WERI-Rb-1 (cell line): ENCODE data around the gene CCZ1B.
"Not testable (repeated sequence)": the region's sequence is repeated elsewhere in the genome, so short reads cannot be mapped to it uniquely, and the experiment has no call there.

ENCODE experiments used
- DNase-seq: peaks from one replicate; pipeline ENCODE4 v3.0.0-alpha.2; 2020
- H3K27ac ChIP-seq: fragments of 250-450 bp; sonication (Bioruptor Pico); 2 replicates; pipeline ENCODE4 v1.5.1; 2020; ENCODE audit warnings: mild to moderate bottlenecking, moderate library complexity
- H3K27me3 ChIP-seq: fragments of 250-450 bp; sonication (Bioruptor Pico); 2 replicates; pipeline ENCODE4 v1.5.1; 2021; ENCODE audit warnings: mild to moderate bottlenecking, low read depth, moderate library complexity; ENCODE audit not compliant: insufficient read depth, severe bottlenecking
- H3K36me3 ChIP-seq: fragments of 250-450 bp; sonication (Bioruptor Pico); 2 replicates; pipeline ENCODE4 v1.5.1; 2020; ENCODE audit warnings: mild to moderate bottlenecking, moderate library complexity
- H3K4me3 ChIP-seq: 2 replicates; pipeline ENCODE4 v1.5.1; 2011; ENCODE audit warnings: low read depth, mild to moderate bottlenecking, control low read depth, low read length
- H3K9me3 ChIP-seq: fragments of 250-450 bp; sonication (Bioruptor Pico); 2 replicates; pipeline ENCODE4 v1.5.1; 2021; ENCODE audit warnings: mild to moderate bottlenecking, moderate library complexity; ENCODE audit not compliant: severe bottlenecking
- TF ChIP-seq, protein P1 (sequence below): IDR thresholded peaks from 2 replicates; pipeline ENCODE4 v1.5.1; 2011; ENCODE audit warnings: low read depth, mild to moderate bottlenecking, control low read depth, inconsistent platforms, low read length

Gene CCZ1B

DNA sequence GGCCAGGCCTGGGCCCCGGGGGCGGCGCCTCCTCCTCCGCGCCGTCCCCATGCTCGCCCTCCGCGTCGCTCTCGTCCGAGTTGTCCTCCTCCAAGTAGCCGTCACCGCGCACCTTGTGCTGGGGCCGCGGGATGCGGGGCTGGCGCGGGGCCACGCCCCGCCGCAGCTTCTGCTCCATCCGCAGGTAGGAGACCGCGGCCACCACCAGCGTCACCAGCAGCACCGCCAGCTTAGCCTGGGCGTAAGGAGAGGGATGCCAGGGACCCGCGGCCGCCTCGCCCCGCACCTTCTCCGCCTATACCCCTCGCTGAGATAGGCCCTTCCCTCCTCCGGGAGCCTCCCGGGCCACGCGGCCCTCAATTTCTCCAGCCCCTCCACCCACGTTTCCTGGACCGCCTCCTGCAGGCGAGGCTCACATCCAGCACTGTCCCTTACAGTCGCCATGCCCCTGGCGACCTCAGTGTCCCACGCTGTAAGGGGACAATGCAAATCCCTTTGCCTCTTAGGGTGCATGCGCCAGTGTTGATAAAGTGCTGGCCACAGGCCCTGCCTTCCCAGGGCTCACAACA is 29.6 kb upstream of the CCZ1B start:
- H3K27ac ChIP-seq, H3K27me3 ChIP-seq, H3K9me3 ChIP-seq, H3K36me3 ChIP-seq, DNase-seq: not testable (repeated sequence)
- H3K4me3 ChIP-seq = peak overlapping the region; percentile 41
- TF ChIP-seq, protein P1, sequence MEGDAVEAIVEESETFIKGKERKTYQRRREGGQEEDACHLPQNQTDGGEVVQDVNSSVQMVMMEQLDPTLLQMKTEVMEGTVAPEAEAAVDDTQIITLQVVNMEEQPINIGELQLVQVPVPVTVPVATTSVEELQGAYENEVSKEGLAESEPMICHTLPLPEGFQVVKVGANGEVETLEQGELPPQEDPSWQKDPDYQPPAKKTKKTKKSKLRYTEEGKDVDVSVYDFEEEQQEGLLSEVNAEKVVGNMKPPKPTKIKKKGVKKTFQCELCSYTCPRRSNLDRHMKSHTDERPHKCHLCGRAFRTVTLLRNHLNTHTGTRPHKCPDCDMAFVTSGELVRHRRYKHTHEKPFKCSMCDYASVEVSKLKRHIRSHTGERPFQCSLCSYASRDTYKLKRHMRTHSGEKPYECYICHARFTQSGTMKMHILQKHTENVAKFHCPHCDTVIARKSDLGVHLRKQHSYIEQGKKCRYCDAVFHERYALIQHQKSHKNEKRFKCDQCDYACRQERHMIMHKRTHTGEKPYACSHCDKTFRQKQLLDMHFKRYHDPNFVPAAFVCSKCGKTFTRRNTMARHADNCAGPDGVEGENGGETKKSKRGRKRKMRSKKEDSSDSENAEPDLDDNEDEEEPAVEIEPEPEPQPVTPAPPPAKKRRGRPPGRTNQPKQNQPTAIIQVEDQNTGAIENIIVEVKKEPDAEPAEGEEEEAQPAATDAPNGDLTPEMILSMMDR = peak; percentile 18; the same call in 1 of the 2 replicates

DNA sequence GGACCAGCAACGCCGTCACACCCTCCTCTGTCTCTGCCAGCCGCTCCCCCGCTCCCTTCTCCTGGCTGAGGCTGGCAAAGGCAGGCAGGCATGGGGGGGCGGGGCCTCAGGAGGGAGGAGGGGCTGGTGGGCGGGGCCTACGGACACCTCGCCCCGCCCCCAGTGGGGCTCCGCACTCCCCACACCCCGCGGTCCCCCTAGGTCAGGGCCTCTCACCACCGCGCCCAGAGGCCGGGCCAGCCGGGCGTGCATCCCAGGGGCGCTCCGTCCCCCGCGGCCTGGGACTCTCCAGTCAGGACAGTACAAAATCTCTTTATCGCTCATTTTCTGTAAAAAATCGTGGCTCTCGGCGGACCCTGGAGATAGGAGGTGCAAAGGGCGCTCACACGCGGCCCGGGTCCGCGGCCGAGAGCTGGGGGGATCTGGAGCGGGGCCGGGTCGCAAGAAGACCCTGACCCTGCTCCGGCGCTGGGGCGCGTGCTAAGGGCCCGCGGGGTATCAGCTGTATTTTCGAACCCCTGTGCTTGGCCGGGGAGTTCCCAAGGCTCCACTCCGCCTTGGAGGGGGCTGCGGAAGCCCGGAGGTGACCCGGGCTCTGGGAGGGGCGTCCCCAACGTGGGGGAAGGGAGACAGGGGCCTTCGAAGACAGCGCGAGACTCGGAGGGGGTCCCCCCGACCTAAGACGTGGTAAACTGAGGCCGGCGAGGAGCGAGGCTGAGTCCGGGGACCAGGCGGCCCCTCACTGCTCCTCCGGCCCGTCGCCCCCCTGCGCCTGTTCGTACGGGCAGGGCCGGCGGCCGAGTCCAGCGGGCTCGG is 28.9 kb upstream of the CCZ1B start:
- H3K9me3 ChIP-seq, H3K36me3 ChIP-seq, H3K27me3 ChIP-seq, DNase-seq, H3K27ac ChIP-seq: not testable (repeated sequence)
- H3K4me3 ChIP-seq = peak overlapping the region; percentile 41

DNA sequence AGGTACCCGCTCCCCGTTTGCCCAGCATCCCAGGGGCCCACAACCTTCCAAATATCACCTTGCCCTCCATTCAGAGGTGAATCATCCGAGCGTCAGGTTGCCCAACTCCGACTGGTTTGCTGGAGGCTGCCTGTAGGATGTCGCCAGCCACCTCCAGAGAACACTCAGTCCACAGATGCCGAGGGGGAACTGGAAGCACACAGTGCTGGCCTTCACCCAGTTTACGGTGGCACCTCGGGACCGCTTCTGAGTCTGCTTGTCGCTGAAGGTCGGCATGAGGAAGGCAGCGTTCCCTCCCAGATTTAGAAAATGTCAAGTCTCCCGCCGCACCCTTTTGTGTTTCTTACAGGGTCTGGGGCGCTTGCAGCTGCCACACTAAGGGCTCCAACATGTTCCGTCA is 27.6 kb upstream of the CCZ1B start:
- not testable (repeated sequence) for DNase-seq, H3K4me3 ChIP-seq, H3K27ac ChIP-seq, H3K9me3 ChIP-seq, H3K36me3 ChIP-seq, H3K27me3 ChIP-seq

DNA sequence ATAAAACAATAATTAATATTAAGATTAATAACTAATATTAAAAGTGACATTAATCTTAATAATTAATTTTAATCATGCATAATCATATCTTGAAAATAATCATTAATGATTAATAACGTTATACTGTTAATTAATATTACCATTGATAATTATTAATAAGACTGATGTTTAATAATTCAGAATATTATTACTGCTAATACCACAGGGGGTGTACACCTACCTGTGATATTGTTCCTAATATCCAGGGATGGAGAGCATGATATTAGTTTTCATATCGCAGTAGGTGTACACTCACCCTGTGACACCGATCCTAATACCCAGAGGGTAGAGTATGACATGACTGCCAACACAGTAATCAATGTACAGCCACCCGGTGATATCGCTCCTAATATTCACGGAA is 23.1 kb upstream of the CCZ1B start:
- not testable (repeated sequence) for H3K9me3 ChIP-seq, H3K4me3 ChIP-seq, DNase-seq, H3K27ac ChIP-seq, H3K36me3 ChIP-seq, H3K27me3 ChIP-seq

DNA sequence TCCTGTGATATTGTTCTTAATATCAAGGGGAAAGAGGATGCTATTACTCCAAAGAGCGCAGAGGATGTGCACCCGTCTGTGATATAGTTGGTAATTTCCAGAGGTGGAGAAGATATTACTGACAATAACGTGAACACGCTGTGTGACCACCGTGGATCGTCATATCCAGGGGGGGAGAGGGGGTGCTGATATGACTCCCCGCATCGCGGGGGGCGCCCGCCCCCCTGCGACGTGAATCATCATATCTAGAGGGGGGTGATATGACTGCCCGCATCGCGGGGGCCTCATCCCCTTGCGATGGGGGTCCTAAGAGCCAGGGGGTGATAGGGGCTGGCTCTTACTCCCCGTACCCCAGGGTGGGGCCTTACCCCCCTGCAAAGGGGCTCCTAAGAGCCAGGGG is 21.7 kb upstream of the CCZ1B start:
- H3K9me3 ChIP-seq, H3K4me3 ChIP-seq, H3K27ac ChIP-seq, H3K36me3 ChIP-seq, H3K27me3 ChIP-seq, DNase-seq: not testable (repeated sequence)

DNA sequence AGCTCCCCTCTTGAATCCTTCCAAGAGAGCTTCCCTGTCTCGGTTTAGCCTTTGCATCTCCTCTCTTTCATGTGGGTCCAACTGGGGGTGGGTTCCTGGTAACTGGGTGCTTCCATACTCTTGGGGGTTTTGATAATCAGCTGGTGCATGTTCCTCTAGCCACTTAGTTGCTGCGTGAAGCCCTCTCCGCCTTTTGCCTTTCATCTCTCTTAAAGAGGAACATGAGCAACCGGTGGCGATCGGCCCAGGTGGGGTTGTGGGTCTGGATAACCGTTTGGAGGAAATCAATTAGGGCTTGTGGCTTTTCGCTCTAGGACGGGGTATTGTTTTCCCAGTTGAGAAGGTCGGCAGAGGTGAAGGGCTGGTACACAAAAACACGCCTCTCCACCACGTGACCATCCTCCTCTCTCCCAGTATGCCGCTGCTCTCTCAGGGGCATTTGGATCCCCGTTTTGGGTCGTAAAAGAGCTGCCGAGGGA is 19.9 kb upstream of the CCZ1B start:
- not testable (repeated sequence) for H3K4me3 ChIP-seq, H3K27me3 ChIP-seq, H3K27ac ChIP-seq, H3K36me3 ChIP-seq, DNase-seq, H3K9me3 ChIP-seq

DNA sequence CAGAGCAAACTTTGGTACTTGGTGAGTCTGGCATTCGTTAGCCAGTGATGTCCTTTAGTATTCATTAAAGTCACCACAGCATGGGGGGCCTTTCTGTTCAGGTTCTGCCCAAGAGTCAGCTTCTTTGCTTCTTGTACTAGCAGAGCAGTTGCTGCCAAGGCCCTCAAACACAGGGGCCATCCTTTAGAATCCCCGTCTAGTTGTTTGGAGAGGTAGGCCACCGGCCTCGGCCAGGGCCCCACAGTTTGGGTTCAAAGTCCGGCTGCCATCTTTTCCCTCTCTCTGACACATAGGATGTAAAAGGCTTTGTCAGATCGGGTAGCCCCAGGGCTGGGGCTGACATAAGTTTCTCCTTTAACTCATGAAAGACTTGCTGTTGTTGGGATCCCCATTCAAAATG is 17.6 kb upstream of the CCZ1B start:
- H3K9me3 ChIP-seq, H3K27ac ChIP-seq, H3K36me3 ChIP-seq, H3K4me3 ChIP-seq, H3K27me3 ChIP-seq, DNase-seq: not testable (repeated sequence)

DNA sequence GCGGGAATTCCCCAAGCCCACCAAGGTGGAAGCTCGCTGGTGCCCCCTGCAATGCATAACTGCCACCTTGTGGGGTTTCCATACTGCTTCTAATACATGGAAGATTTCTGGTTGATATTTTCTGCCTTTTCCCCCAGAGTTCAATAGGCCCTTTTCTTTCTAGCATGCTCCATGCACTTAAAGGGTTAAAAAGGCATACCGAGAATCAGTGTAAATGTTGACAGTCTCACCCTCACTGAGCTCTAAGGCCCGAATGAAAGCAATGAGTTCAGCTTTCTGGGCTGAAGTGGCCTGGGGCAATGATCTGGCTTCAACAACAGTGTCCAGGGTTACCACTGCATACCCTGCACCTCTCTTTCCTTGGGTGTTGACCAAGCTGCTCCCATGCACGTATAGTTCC is 17.0 kb upstream of the CCZ1B start:
- H3K9me3 ChIP-seq, H3K27me3 ChIP-seq, H3K36me3 ChIP-seq, H3K27ac ChIP-seq, DNase-seq, H3K4me3 ChIP-seq: not testable (repeated sequence)

DNA sequence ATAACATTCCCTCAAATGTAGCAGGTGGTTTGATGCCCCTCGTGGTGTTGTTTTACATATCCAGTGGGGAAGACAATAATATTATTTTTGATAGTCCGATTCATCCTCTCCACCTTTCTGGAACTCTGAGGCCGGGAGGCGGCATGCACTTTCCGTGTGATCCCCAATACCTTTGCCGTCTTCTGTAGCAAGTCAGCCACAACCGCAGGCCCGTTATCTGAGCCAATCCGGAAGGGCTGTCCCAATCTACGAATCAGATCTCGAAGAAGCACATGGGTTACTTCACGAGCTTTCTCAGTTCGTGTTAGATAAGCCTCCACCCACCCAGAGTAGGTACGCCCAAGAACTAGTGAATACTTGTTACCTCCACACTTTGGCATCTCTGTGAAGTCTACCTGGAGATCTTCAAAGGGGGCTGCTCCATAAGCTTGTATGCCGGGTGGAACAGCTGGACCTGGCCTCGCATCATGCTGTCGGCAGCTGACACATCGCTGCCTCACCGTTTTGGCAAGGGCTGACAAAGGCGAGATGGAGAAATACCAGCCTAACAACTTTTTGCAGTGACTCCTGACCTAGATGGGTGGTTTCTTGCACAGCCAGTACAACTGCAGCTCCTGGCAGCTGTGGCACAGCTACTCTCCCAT is 16.3 kb upstream of the CCZ1B start:
- H3K27ac ChIP-seq, H3K36me3 ChIP-seq, H3K4me3 ChIP-seq, H3K27me3 ChIP-seq, DNase-seq, H3K9me3 ChIP-seq: not testable (repeated sequence)

DNA sequence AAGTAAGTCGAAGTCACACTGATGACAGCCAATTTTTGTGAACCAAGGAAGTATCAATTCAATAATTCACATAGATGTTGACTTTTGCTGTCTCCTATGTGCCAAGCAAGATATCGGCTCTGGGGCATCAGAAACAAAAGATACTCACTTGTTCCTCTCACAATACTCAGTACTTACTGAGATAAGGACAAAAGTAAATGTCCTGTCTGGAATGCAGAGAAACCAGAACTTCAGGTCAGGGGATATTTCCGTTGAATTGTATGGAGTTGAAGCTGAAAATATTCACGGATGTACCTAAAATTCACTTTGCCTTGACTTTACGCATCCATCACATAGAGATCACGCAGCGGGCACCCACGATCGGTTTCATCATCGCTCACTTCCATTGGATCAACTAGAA is 11.0 kb upstream of the CCZ1B start:
- not testable (repeated sequence) for H3K36me3 ChIP-seq, DNase-seq, H3K4me3 ChIP-seq, H3K9me3 ChIP-seq, H3K27me3 ChIP-seq, H3K27ac ChIP-seq

DNA sequence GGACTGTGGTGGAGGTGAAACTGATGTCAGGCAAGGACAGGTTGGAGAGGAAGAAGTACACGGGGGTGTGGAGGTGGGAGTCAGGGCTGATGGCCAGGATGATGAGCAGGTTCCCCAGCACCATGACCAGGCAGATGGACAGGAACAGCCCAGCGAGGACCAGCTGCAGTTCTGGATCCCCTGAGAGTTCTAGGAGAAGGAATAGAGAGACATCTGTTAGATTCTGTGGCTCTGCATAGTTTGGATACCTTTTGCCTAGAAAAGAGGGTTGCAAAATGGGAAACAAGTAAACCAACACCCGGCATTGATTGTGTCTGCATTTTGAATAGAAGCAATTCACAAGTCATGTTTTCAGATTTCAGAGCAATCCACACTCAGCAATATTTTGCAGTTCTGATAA is 9.4 kb upstream of the CCZ1B start:
- H3K27ac ChIP-seq, H3K4me3 ChIP-seq, H3K27me3 ChIP-seq, DNase-seq, H3K9me3 ChIP-seq, H3K36me3 ChIP-seq: not testable (repeated sequence)
